RWPE2 (cell line): Measurements from ENCODE around the gene CTSS.
"Not testable (repeated sequence)": the region's sequence is repeated elsewhere in the genome, so short reads cannot be mapped to it uniquely, and the experiment has no call there.

Source experiments
- ATAC-seq: fragments of 200-7000 bp; cut with Tn5 transposase; 3 replicates; pipeline ENCODE4 v1.9.1; 2021; ENCODE audit warnings: low read depth
- DNase-seq: peaks from one replicate; pipeline ENCODE4 v3.0.0-alpha.2; 2020; ENCODE audit warnings: low spot score
- H3K27ac ChIP-seq: fragments of 450-650 bp; 2 replicates; pipeline ENCODE4 v1.5.1; 2017; ENCODE audit warnings: mild to moderate bottlenecking; ENCODE audit not compliant: poor library complexity, severe bottlenecking
- H3K27me3 ChIP-seq: fragments of 250-450 bp; sonication (Bioruptor Pico); 2 replicates; pipeline ENCODE4 v1.5.1; 2021; ENCODE audit warnings: mild to moderate bottlenecking, moderate library complexity; ENCODE audit not compliant: insufficient read depth, poor library complexity, severe bottlenecking
- H3K36me3 ChIP-seq: fragments of 250-450 bp; sonication (Bioruptor Pico); 2 replicates; pipeline ENCODE4 v1.5.1; 2020; ENCODE audit warnings: low read depth, mild to moderate bottlenecking, moderate library complexity
- H3K4me1 ChIP-seq: fragments of 250-450 bp; sonication (Bioruptor Pico); 2 replicates; pipeline ENCODE4 v1.5.1; 2021; ENCODE audit warnings: mild to moderate bottlenecking, moderate library complexity; ENCODE audit not compliant: insufficient read depth, poor library complexity, severe bottlenecking
- H3K4me3 ChIP-seq: fragments of 250-450 bp; sonication (Bioruptor Pico); 2 replicates; pipeline ENCODE4 v1.5.1; 2021; ENCODE audit warnings: mild to moderate bottlenecking, moderate library complexity; ENCODE audit not compliant: severe bottlenecking
- H3K9me3 ChIP-seq: fragments of 250-450 bp; sonication (Bioruptor Pico); 2 replicates; pipeline ENCODE4 v1.5.1; 2021; ENCODE audit warnings: mild to moderate bottlenecking, moderate library complexity; ENCODE audit not compliant: severe bottlenecking
- TF ChIP-seq, protein P1 (sequence below): fragments of 450-650 bp; IDR thresholded peaks from one replicate; pipeline ENCODE4 v1.5.1; 2017; ENCODE audit warnings: mild to moderate bottlenecking, moderate library complexity; ENCODE audit not compliant: poor library complexity, severe bottlenecking

Gene CTSS

DNA sequence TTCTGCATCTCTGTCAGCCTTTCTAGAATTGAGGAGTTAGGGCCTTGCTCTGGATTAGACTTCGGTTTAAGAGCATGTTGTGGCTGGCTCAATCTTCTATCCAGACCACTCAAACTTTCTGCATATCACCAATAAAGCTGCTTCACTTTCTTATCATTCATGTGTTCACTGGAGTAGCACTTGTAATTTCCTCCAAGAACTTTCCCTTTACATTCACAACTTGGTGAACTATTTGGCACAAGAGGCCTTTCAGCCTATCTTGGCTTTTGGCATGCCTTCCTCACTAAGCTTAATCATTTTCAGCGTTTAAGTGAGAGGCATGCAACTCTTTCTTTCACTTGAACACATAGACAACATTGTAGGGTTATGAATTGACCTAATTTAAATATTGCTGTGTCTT is 41.2 kb downstream of the CTSS start:
- Histone ChIP-seq H3K4me3 (no peak overlapping the region), H3K36me3 (no peaks in the 10 kb centered on the region), H3K27ac (no peak overlapping the region), H3K4me1 (no peaks in the 10 kb centered on the region), H3K27me3 (no peaks in the 10 kb centered on the region), H3K9me3 (no peaks in the 10 kb centered on the region)
- ATAC-seq = no peak
- DNase-seq = no peak
- TF ChIP-seq, protein P1, sequence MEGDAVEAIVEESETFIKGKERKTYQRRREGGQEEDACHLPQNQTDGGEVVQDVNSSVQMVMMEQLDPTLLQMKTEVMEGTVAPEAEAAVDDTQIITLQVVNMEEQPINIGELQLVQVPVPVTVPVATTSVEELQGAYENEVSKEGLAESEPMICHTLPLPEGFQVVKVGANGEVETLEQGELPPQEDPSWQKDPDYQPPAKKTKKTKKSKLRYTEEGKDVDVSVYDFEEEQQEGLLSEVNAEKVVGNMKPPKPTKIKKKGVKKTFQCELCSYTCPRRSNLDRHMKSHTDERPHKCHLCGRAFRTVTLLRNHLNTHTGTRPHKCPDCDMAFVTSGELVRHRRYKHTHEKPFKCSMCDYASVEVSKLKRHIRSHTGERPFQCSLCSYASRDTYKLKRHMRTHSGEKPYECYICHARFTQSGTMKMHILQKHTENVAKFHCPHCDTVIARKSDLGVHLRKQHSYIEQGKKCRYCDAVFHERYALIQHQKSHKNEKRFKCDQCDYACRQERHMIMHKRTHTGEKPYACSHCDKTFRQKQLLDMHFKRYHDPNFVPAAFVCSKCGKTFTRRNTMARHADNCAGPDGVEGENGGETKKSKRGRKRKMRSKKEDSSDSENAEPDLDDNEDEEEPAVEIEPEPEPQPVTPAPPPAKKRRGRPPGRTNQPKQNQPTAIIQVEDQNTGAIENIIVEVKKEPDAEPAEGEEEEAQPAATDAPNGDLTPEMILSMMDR = no peak

GRCh38 chr1:150720703-150721102 is 44.9 kb downstream of the CTSS start, which contains the start of gene HORMAD1:
Gene HORMAD1 (minus strand): TSS chr1:150720895. CDS start chr1:150719505, 1,390 bp downstream.
- DNase-seq = no peak
- Histone ChIP-seq H3K27me3 (no peaks in the 10 kb centered on the region), H3K36me3 (no peaks in the 10 kb centered on the region), H3K4me3 (no peak within 1 kb of the TSS), H3K9me3 (no peaks in the 10 kb centered on the region), H3K4me1 (no peaks in the 10 kb centered on the region), H3K27ac (no peak within 1 kb of the TSS)
- TF ChIP-seq, protein P1 = no peak
- no peak for ATAC-seq

GRCh38 chr1:150720098-150720497 is 45.5 kb downstream of the CTSS start:
- ATAC-seq = no peak
- Histone ChIP-seq H3K27ac (no peak overlapping the region), H3K9me3 (no peaks in the 10 kb centered on the region), H3K4me3 (no peak overlapping the region), H3K4me1 (no peaks in the 10 kb centered on the region), H3K27me3 (no peaks in the 10 kb centered on the region), H3K36me3 (no peaks in the 10 kb centered on the region)
- no peak for DNase-seq
- TF ChIP-seq, protein P1 = no peak

GRCh38 chr1:150718225-150718891 is 47.2 kb downstream of the CTSS start:
- DNase-seq = no peak
- no peaks in the 10 kb centered on the region for H3K9me3 ChIP-seq
- no peaks in the 10 kb centered on the region for H3K4me1 ChIP-seq
- no peaks in the 10 kb centered on the region for H3K36me3 ChIP-seq
- H3K4me3 ChIP-seq = no peak overlapping the region
- no peaks in the 10 kb centered on the region for H3K27me3 ChIP-seq
- ATAC-seq = no peak
- TF ChIP-seq, protein P1 = no peak
- H3K27ac ChIP-seq = no peak overlapping the region

DNA sequence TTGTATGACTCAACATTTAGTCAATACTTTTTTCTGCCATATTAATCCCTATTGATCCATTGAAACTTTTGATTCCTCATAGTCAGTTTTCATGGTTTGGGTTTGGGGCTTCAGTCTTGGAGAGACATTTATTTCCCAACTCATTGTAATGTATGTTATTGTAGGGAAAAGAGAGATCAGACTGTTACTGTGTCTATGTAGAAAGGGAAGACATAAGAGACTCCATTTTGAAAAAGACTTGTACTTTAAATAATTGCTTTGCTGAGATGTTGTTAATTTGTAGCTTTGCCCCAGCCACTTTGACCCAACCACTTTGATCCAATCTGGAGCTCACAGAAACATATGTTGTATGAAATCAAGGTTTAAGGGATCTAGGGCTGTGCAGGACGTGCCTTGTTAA is 56.5 kb downstream of the CTSS start:
- not testable (repeated sequence) for H3K27me3 ChIP-seq, H3K27ac ChIP-seq, H3K9me3 ChIP-seq, H3K4me1 ChIP-seq, ATAC-seq, H3K4me3 ChIP-seq, DNase-seq, H3K36me3 ChIP-seq
